ENCODE data around the gene MYO16. TPM values are rescaled to one million over a fixed set of nuclear protein-coding genes. Genes with fewer than 3 reads are reported as not detected.

MYO16 gene
- total and polyA plus RNA-seq, 8 donors: 1.1 to 2.5 (median 1.7) TPM

- DNase-seq: no peak
- TF ChIP-seq CTCF (IDR thresholded peaks at IDR 0.05): no peak
- intact Hi-C loops (cut with DNase I): loop anchor here in 1 of 2 donors (10.0 kb wide), 2 partner anchors 816 to 1136 kb away; partner anchors contain the start of gene IRS2
- H3K36me3 ChIP-seq: no peaks in the 10 kb centered on the region
- no peak for ATAC-seq
- H3K27ac ChIP-seq: no peak overlapping the region
- H3K4me3 ChIP-seq: no peak overlapping the region
- H3K4me1 ChIP-seq: no peaks in the 10 kb centered on the region
- no peaks in the 10 kb centered on the region for H3K9me3 ChIP-seq
- H3K27me3 ChIP-seq: no peaks in the 10 kb centered on the region
These were observed 339.2 kb downstream of the MYO16 start for GRCh38 chr13:108968566-108968965.

- no peak for TF ChIP-seq CTCF (IDR thresholded peaks at IDR 0.05)
- Histone ChIP-seq H3K4me3 (no peak overlapping the region), H3K27me3 (no peaks in the 10 kb centered on the region), H3K27ac (no peak overlapping the region), H3K36me3 (no peaks in the 10 kb centered on the region), H3K9me3 (no peaks in the 10 kb centered on the region), H3K4me1 (no peaks in the 10 kb centered on the region)
- intact Hi-C loops (cut with DNase I): no loop called here
- ATAC-seq (no peak), DNase-seq (no peak)
These were observed 345.3 kb downstream of the MYO16 start for GRCh38 chr13:108974686-108975085.

GRCh38 chr13:108980237-108980636, 350.8 kb downstream of the MYO16 start:
- H3K27ac ChIP-seq: no peak overlapping the region
- ATAC-seq (no peak), DNase-seq (peak in 2 of 4 donors; percentile 25 to 27)
- no peaks in the 10 kb centered on the region for H3K9me3 ChIP-seq
- H3K27me3 ChIP-seq: no peaks in the 10 kb centered on the region
- H3K36me3 ChIP-seq: no peaks in the 10 kb centered on the region
- no peak overlapping the region for H3K4me3 ChIP-seq
- intact Hi-C loops (cut with DNase I): no loop called here
- no peaks in the 10 kb centered on the region for H3K4me1 ChIP-seq
- TF ChIP-seq CTCF (IDR thresholded peaks at IDR 0.05): no peak

- ATAC-seq: no peak
These were observed 352.0 kb downstream of the MYO16 start for GRCh38 chr13:108981407-108981806.

GRCh38 chr13:108983273-108983672, 353.9 kb downstream of the MYO16 start:
- no peaks in the 10 kb centered on the region for H3K9me3 ChIP-seq
- DNase-seq: no peak
- TF ChIP-seq CTCF (IDR thresholded peaks at IDR 0.05): no peak
- no peaks in the 10 kb centered on the region for H3K36me3 ChIP-seq
- no peak overlapping the region for H3K4me3 ChIP-seq
- H3K27me3 ChIP-seq: no peaks in the 10 kb centered on the region
- H3K4me1 ChIP-seq: no peaks in the 10 kb centered on the region
- H3K27ac ChIP-seq: no peak overlapping the region
- ATAC-seq: no peak
- intact Hi-C loops (cut with DNase I): no loop called here

More at GRCh38 chr13:108981407-108981806, 352.0 kb downstream of the MYO16 start:
- no peak overlapping the region for H3K27ac ChIP-seq
- H3K4me3 ChIP-seq: no peak overlapping the region
- H3K36me3 ChIP-seq: no peaks in the 10 kb centered on the region
- intact Hi-C loops (cut with DNase I): no loop called here
- no peaks in the 10 kb centered on the region for H3K4me1 ChIP-seq
- no peaks in the 10 kb centered on the region for H3K9me3 ChIP-seq
- no peak for TF ChIP-seq CTCF (IDR thresholded peaks at IDR 0.05)
- DNase-seq: no peak
- no peaks in the 10 kb centered on the region for H3K27me3 ChIP-seq

All from left lung (tissue), 10 donors.